GM18909 (cell line): ENCODE measurements around the gene MRPS18A.
"Not testable (repeated sequence)": the region's sequence is repeated elsewhere in the genome, so short reads cannot be mapped to it uniquely, and the experiment has no call there.

Experiments
- ATAC-seq: cut with Tn5 transposase; IDR thresholded peaks from one replicate; pipeline ENCODE4 v1.9.1; 2021; ENCODE audit warnings: mild to moderate bottlenecking; ENCODE audit not compliant: unreplicated experiment, poor library complexity

The MRPS18A gene

GRCh38 chr6:43671801-43672690 is 15.5 kb downstream of the MRPS18A start:
- no peak for ATAC-seq

GRCh38 chr6:43671011-43671800 is 16.4 kb downstream of the MRPS18A start:
- no peak for ATAC-seq

GRCh38 chr6:43670623-43670986 is 17.0 kb downstream of the MRPS18A start:
- no peak for ATAC-seq

- no peak for ATAC-seq
These were observed 17.5 kb downstream of the MRPS18A start for GRCh38 chr6:43669922-43670622.

GRCh38 chr6:43669050-43669921 is 18.3 kb downstream of the MRPS18A start:
- ATAC-seq, result no peak

GRCh38 chr6:43668151-43669028 is 19.2 kb downstream of the MRPS18A start:
- no peak for ATAC-seq

GRCh38 chr6:43667245-43668150 is 20.1 kb downstream of the MRPS18A start:
- peak; percentile 63 for ATAC-seq

- no peak for ATAC-seq
These were observed 21.2 kb downstream of the MRPS18A start for GRCh38 chr6:43666196-43666920.

GRCh38 chr6:43665376-43665775 is 22.2 kb downstream of the MRPS18A start:
- no peak for ATAC-seq

GRCh38 chr6:43662948-43663347 is 24.6 kb downstream of the MRPS18A start:
- not testable (repeated sequence) for ATAC-seq

- ATAC-seq, result no peak
These were observed 29.4 kb downstream of the MRPS18A start for GRCh38 chr6:43658161-43658560.

- no peak for ATAC-seq
These were observed 30.3 kb downstream of the MRPS18A start for GRCh38 chr6:43657221-43657802.

- ATAC-seq, result not testable (repeated sequence)
These were observed 34.8 kb downstream of the MRPS18A start for GRCh38 chr6:43652822-43653221.

GRCh38 chr6:43648248-43648647 is 39.3 kb downstream of the MRPS18A start:
- no peak for ATAC-seq

- no peak for ATAC-seq
These were observed 40.0 kb downstream of the MRPS18A start for GRCh38 chr6:43647613-43648012.

- ATAC-seq, result no peak
These were observed 42.0 kb downstream of the MRPS18A start for GRCh38 chr6:43645613-43645964.
